CD4-positive, alpha-beta T cell treated with Interleukin-21 for 1 hour (primary cell): Measurements from ENCODE around the gene NAA60.

Experiments
- DNase-seq: peaks from one replicate; pipeline ENCODE4 v3.0.0-alpha.2; 2020

NAA60 gene

DNA sequence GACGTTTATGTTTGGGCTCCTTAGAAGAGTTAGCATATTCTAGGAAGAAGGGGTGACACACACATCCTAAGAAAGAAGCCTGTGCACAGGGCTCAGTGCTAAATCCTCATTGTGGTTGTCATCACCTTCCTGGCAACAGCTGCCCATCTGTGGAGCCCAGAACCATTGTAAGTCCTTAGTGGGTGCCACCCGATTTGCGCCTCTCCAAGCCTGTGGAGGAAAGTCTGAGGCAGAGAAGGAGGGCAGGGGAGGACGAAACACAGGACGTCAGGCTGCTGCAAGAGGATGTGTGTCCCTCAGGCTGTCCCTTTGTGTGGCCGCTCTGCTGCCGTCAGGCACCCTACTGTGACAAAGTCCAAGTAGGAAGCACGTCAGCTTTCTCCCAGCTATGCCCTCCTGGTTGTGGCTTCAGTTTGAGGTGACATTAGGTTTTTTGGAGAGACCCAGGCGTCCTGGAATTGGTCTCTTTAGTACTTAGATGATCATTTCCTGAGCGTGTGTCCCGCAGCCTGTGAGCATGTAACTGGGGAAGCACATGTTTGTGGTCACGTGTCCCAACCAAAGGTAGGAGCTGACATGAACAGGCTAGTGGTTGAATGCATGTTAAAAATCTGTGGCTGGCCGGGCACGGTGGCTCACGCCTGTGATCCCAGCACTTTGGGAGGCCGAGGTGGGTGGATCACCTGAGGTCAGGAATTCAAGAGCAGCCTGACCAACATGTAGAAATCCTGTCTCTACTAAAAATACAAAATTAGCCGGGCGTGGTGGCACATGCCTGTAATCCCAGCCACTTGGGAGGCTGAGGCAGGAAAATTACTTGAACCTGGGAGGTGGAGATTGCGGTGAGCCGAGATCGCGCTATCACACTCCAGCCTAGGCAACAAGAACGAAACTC is 68.1 kb downstream of the NAA60 start:
- no peak for DNase-seq

GRCh38 chr16:3513892-3514583 is 70.6 kb downstream of the NAA60 start:
- DNase-seq: no peak

DNA sequence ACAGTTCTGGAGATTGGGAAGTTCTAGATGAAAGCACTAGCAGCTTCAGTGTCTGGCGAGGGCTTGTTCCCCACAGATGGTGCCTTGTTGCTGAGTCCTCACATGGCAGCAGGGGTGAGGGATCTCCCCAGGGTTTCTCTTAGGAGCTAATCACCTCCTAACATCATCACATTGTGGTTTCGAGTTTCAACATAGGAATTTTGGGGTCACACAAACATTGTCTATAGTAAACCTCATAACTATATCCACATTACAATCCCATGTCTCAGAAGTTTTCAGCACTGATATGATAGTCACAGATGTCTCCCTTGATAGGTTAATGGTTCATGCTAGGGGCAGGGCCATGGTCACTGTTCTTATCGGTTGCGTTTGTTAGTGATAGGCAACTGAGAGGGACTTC is 71.1 kb downstream of the NAA60 start:
- DNase-seq: no peak

DNA sequence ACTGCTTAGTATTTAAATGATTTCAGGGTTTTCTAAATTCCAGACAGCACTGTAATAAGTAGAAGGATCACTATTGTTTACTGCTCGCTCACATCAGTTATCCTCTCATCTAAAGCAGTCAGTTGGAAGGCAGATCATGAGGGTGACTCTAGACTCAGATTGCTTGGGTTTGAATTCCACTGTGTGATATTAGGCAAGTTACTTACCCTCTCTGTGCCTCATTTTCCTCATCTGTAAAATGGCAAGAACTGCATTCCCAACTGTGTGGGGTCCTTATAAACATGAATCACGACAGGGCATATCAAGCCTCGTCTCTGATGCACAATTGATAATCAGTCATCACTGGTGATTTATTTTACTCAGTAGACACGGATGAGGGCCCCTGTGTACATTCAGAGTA is 72.4 kb downstream of the NAA60 start:
- DNase-seq: no peak

GRCh38 chr16:3518292-3518985 is 75.0 kb downstream of the NAA60 start:
- DNase-seq: no peak

DNA sequence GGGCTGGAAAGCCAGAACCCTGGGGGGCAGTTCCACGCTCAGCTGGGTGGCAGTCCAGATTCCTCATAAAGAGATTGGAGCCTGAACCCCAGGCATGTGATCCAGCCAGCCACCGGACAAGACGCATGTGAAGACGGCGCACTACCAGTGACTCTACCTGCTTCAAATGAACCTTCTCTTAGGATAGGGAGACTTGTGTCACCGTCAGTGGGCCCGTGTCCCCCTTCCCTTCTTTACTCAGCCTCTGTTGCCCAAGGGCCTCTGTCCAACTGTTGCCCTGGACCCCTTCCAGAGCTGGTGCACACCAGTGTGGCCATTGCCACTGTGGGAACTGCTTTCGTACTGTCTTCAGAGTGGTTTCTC is 75.5 kb downstream of the NAA60 start:
- DNase-seq: no peak

DNA sequence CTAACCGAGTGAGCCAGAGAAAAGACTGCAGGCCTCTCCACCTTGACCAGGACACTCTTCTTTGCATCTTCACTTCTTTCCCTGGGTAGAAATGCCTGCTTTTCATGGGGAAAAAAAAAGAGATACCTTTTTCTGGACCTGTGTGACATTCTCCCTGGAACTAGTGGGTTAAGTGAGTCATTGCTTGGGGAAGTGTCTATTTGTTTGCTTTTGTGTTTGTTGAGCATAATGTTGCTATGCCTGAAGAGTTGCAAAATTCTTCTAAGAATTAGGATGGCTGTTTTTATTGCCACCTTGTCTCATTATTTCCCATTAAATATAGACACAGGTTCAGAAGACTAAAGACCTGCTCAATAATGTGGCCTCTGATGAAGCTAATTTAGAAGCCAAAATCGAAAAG is 76.1 kb downstream of the NAA60 start:
- DNase-seq: no peak

GRCh38 chr16:3520413-3520812 is 76.9 kb downstream of the NAA60 start:
- DNase-seq: no peak

DNA sequence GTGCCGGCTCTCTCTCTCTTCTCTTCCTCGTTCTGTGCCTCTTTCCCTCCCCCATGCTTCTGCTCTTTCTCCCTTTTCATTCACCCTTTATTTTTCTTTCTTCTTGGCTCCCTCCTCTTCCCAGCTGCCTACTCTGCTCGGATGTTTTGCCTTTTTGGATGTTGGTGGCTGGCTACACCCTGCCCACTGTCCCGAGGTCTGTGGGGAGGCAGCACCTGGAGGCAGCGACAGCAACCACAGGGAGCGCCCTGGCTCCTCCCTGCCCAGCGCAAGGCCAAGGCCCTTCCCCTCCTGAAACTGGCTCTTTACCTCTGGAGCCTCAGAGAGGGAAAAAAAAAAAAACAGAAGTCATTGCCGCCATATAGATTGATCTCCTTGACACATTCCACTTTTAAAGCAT is 77.4 kb downstream of the NAA60 start:
- DNase-seq: no peak

DNA sequence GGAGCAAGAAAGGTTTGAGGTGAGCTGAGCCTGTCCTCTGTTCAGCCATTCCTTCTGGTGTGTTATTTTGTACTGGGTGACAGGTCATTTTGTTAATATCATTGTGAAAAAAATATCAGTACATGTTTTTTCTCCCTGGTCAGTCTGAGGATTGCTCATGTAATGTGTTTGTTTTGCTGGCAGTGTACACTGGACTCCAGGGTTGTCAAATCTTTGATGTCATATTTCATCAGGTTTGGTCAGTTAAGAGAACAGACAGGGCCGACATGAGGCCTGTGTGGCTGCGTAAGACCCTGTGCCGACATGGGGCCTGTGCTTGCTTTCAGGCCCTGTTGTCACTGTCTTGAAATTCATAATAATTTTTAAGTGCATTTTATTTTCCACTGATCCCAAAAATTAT is 79.8 kb downstream of the NAA60 start:
- DNase-seq: no peak

DNA sequence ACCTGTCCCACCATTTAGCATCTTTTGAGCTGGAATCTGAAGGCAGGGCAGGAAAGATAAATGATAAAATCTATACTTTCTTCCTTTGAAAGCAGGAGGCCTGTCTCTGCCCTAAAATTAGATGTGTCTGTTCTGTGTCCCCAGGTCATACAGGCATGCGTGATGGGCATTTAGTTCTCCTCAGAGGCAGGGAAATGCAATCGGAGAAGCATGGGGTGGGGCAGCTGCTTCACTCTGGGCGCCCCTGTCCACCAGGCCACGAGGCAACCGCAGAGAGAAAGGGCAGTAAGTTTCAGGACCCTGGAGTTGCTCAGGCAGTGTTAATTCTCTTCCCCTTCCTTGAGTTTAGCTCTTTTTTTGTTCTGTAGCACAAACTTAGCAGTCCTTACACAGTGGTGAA is 82.5 kb downstream of the NAA60 start:
- DNase-seq: no peak

DNA sequence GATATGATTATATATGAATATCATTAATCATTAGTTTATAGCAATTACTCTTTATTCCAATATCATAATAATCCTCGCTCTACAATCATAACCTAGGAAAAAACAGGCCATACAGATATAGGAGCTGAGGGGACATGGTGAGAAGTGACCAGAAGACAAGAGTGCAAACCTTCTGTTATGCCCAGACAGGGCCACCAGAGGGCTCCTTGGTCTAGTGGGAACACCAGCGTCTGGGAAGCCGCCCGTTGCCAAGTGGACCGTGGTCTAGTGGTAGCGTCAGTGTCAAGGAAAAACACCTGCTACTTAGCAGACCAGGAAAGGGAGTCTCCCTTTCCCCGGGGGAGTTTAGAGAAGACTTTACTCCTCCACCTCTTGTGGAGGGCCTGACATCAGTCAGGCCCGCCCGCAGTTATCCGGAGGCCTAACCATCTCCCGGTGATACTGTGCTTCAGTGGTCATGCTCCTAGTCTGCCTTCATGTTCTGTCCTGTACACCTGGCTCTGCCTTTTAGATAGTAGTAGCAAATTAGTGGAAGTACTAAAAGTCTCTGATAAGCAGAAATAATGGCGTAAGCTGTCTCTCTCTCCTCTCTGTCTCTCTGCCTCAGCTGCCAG is 83.8 kb downstream of the NAA60 start:
- peak; percentile 63 for DNase-seq

GRCh38 chr16:3528406-3528805 is 84.9 kb downstream of the NAA60 start:
- DNase-seq: no peak

GRCh38 chr16:3529175-3529574 is 85.7 kb downstream of the NAA60 start:
- DNase-seq: no peak

GRCh38 chr16:3530371-3530914 is 87.0 kb downstream of the NAA60 start:
- DNase-seq: no peak

DNA sequence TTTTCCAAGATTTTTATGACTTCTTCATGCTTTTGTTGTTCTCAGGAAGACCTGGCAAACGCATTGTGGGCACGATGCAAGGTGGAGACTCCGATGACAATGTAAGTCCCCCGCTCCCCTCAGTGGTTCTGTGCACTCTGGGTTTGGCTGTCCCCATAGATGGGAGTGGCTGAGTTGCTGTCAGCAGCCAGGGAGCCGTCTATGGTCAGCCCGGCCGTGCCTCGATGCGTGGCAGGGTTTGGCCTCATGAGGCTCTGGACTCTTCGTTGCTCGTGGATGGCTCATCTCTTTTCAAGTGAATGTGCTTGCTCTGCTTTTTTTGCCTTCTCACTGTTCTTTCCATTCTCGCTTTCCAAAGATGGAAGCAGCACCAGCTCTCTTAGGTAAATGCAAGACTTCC is 89.3 kb downstream of the NAA60 start:
- no peak for DNase-seq

GRCh38 chr16:3534126-3534525 is 90.6 kb downstream of the NAA60 start:
- DNase-seq: no peak

DNA sequence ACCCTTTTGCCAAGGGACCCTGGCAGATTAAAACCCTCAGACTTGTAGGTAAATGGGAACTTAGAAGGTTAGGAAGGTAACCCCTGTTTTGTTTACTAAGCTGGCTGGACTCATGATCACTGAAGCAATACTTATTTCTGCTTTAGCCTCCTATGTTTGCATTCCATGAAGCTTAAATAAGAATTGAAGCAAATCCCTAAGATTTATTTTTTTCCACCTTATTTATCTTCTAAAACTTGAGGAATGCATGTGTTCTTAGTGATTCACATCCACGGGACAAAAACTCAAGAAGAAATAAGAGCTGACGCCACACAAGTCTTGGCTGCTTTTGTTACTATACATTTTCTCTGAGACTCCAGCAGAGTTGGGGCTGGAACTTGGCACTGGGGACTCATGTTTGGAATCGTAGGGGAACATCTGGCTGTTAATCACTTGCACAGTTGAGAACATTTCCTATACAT is 92.8 kb downstream of the NAA60 start:
- DNase-seq: no peak
